SK-N-SH treated with all-trans-retinoic acid at 6 μM for 48 hours (cell line): ENCODE results near the gene NEU4.
A peak's percentile ranks its signal among the peaks of the same experiment; 100 is the strongest.

Experiments
- ATAC-seq: fragments of 200-7000 bp; cut with Tn5 transposase; 3 replicates; pipeline ENCODE4 v1.9.1; 2020; ENCODE audit warnings: mild to moderate bottlenecking, moderate library complexity
- ARNTL ChIP-seq: fragments of 450-650 bp; formaldehyde crosslinking; IDR thresholded peaks from 2 replicates; pipeline ENCODE4 v1.5.0; 2020; ENCODE audit warnings: low read depth, mild to moderate bottlenecking, moderate library complexity, borderline replicate concordance
- BACH2 ChIP-seq: fragments of 250-450 bp; sonication (Bioruptor Pico); IDR thresholded peaks from 2 replicates; pipeline ENCODE4 v1.9.0; 2021; ENCODE audit warnings: mild to moderate bottlenecking, borderline replicate concordance
- CSDC2 ChIP-seq: fragments of 250-450 bp; sonication (Bioruptor Pico); IDR thresholded peaks from 2 replicates; pipeline ENCODE4 v1.5.0; 2020; ENCODE audit warnings: mild to moderate bottlenecking, moderate library complexity
- ESRRG ChIP-seq: fragments of 250-450 bp; sonication (Bioruptor Pico); IDR thresholded peaks from 2 replicates; pipeline ENCODE4 v1.6.1; 2021; ENCODE audit warnings: mild to moderate bottlenecking
- ISL1 ChIP-seq: fragments of 250-450 bp; sonication (Bioruptor Pico); IDR thresholded peaks from 2 replicates; pipeline ENCODE4 v2.1.2; 2022; ENCODE audit warnings: mild to moderate bottlenecking, moderate library complexity
- OSR1 ChIP-seq: fragments of 250-450 bp; sonication (Bioruptor Pico); IDR thresholded peaks from 2 replicates; pipeline ENCODE4 v1.8.0; 2022; ENCODE audit warnings: moderate library complexity, mild to moderate bottlenecking, inconsistent platforms
- RARB ChIP-seq: fragments of 250-450 bp; sonication (Bioruptor Pico); IDR thresholded peaks from 2 replicates; pipeline ENCODE4 v1.8.0; 2021; ENCODE audit warnings: mild to moderate bottlenecking, moderate library complexity
- TCF4 ChIP-seq: fragments of 250-450 bp; sonication (Bioruptor Pico); IDR thresholded peaks from 2 replicates; pipeline ENCODE4 v1.8.0; 2021; ENCODE audit warnings: mild to moderate bottlenecking, moderate library complexity, borderline replicate concordance
- TOX ChIP-seq: fragments of 250-450 bp; sonication (Bioruptor Pico); IDR thresholded peaks from 2 replicates; pipeline ENCODE4 v1.8.0; 2021; ENCODE audit warnings: mild to moderate bottlenecking, moderate library complexity, borderline replicate concordance
- ZC3H10 ChIP-seq: fragments of 250-450 bp; sonication (Bioruptor Pico); IDR thresholded peaks from 2 replicates; pipeline ENCODE4 v1.5.1; 2021; ENCODE audit warnings: mild to moderate bottlenecking, moderate library complexity
- ZFP3 ChIP-seq: fragments of 250-450 bp; sonication (Bioruptor Pico); IDR thresholded peaks from 2 replicates; pipeline ENCODE4 v1.5.0; 2020; ENCODE audit warnings: mild to moderate bottlenecking, moderate library complexity
- ZFP30 ChIP-seq: fragments of 450-650 bp; formaldehyde crosslinking; IDR thresholded peaks from 2 replicates; pipeline ENCODE4 v1.5.0; 2022; ENCODE audit warnings: mild to moderate bottlenecking, moderate library complexity
- ZNF565 ChIP-seq: fragments of 450-650 bp; formaldehyde crosslinking; conservative IDR thresholded peaks from 2 replicates; pipeline ENCODE4 v1.5.0; 2020; ENCODE audit warnings: low read depth, mild to moderate bottlenecking, moderate library complexity
- ZNF70 ChIP-seq: fragments of 450-650 bp; formaldehyde crosslinking; IDR thresholded peaks from 2 replicates; pipeline ENCODE4 v1.5.0; 2020; ENCODE audit warnings: mild to moderate bottlenecking, moderate library complexity
- ZNF8 ChIP-seq: fragments of 450-650 bp; formaldehyde crosslinking; IDR thresholded peaks from 2 replicates; pipeline ENCODE4 v1.5.0; 2020; ENCODE audit warnings: mild to moderate bottlenecking, moderate library complexity
- TF ChIP-seq, protein P1 (sequence below): fragments of 250-450 bp; sonication (Bioruptor Pico); IDR thresholded peaks from 2 replicates; pipeline ENCODE4 v1.8.0; 2020; ENCODE audit warnings: mild to moderate bottlenecking, moderate library complexity, borderline replicate concordance
- TF ChIP-seq, protein P2 (sequence below): fragments of 250-450 bp; sonication (Bioruptor Pico); IDR thresholded peaks from 2 replicates; pipeline ENCODE4 v1.5.1; 2021; ENCODE audit warnings: mild to moderate bottlenecking, moderate library complexity
- TF ChIP-seq, protein P3 (sequence below): fragments of 250-450 bp; sonication (Bioruptor Pico); IDR thresholded peaks from 2 replicates; pipeline ENCODE4 v1.5.0; 2020; ENCODE audit warnings: mild to moderate bottlenecking, moderate library complexity

The NEU4 gene

DNA sequence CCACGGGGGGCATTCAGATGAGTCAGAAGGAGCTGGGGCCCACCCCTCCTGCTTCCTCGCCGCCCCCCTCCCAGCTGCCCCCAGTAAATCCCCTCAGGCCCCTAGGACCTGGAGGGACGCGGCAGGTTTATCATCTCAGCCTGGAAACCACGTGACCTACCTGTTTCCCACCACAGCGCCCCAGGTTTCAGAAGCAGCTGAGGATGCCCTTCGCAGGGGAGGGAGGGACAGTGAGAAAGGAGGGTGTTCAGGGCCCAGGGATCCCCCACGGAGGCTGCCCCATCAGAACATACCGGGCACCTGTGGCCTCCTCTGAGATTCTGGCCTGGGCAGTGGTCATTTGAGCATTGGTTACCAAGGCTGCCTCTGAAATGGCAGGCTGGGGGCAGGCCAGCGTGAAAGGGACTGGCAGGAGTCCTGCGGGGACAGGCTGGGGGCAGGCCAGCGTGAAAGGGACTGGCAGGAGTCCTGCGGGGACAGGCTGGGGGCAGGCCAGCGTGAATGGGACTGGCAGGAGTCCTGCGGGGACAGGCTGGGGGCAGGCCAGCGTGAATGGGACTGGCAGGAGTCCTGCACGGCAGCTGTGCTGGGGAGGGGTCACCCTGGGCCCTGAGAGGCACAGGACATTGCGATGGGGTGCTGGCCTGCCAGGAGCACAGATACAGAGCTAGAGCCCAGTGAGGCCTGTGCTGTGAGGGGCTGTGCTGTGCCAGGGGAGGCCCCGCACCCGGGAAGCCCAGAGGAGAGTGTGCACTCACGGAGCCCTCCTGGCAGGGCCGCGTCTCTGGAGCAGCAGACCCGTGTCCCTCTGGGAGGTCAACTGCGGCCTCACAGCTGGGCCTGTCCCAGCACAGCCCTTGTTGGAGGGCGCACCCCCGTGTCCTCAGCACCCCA is 1.6 kb downstream of the NEU4 start (continued):
- TF ChIP-seq ARNTL: no peak
- TF ChIP-seq, all 23 proteins: peak for 0

- peak; percentile 6; the same call in 1 of the 3 replicates for ATAC-seq
- TF ChIP-seq OSR1 (CRISPR knock-in tag): no peak
These were observed 2.4 kb downstream of the NEU4 start for GRCh38 chr2:241811201-241811951.

GRCh38 chr2:241811952-241812729 is 3.1 kb downstream of the NEU4 start:
- no peak for ATAC-seq
- TF ChIP-seq ARNTL (no peak), ZC3H10 (no peak)

DNA sequence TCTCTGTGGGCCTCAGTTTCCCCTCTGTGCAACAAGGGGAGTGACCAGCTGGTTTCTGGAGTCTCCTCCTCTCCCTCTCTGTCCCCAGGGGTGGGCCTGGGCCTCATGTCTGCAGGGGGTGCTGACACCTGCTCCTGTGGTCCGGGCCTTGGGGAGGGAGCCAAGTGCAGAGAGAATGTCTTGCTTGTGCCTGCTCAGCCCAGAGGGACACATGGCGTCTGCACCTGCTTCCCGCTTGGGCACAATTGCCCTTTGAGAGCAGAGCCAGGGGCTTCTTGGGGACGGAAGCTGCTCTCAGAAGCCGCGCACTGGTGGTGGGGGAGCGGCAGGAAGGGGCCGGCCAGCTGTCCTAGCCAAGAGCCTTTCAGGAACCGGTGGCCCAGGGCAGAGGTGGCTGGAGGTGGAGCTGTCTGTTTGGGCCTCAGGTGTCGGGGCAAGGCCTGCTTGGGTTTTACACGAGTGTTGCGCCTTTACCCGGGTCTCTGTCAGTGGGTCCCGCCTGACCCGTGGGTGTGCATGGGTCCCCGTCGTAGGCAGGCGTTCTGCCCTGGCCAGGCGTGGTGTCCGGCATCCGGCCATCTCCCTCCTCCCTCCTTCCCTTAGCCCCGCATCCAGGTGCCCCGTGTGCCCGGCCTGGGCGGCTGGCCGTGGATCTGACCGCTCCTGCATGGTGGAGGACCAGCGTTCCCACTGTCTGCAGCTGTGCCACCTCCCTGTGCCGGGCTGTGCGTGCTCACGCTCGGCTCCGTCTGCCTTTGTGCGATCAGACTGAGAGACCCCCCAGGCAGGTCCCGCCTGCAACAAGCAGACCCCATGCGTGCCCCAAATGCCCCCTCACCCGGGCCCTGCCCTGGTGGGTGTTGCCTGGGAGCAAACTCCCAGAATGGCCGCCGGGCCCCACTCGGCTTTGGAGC is 4.0 kb downstream of the NEU4 start:
- TF ChIP-seq BACH2 (CRISPR knock-in tag) (no peak), ZNF70 (CRISPR knock-in tag) (no peak), ZC3H10 (no peak), ZNF8 (CRISPR knock-in tag) (no peak), TOX (no peak), ZNF565 (no peak), ZFP30 (CRISPR knock-in tag) (no peak)
- TF ChIP-seq, protein P1, sequence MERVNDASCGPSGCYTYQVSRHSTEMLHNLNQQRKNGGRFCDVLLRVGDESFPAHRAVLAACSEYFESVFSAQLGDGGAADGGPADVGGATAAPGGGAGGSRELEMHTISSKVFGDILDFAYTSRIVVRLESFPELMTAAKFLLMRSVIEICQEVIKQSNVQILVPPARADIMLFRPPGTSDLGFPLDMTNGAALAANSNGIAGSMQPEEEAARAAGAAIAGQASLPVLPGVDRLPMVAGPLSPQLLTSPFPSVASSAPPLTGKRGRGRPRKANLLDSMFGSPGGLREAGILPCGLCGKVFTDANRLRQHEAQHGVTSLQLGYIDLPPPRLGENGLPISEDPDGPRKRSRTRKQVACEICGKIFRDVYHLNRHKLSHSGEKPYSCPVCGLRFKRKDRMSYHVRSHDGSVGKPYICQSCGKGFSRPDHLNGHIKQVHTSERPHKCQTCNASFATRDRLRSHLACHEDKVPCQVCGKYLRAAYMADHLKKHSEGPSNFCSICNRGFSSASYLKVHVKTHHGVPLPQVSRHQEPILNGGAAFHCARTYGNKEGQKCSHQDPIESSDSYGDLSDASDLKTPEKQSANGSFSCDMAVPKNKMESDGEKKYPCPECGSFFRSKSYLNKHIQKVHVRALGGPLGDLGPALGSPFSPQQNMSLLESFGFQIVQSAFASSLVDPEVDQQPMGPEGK (CRISPR knock-in tag): no peak
- no peak for ATAC-seq

- TF ChIP-seq CSDC2 (CRISPR knock-in tag) (no peak), ESRRG (CRISPR knock-in tag) (no peak), ZFP30 (CRISPR knock-in tag) (no peak), ISL1 (CRISPR knock-in tag) (no peak)
- TF ChIP-seq, protein P2, sequence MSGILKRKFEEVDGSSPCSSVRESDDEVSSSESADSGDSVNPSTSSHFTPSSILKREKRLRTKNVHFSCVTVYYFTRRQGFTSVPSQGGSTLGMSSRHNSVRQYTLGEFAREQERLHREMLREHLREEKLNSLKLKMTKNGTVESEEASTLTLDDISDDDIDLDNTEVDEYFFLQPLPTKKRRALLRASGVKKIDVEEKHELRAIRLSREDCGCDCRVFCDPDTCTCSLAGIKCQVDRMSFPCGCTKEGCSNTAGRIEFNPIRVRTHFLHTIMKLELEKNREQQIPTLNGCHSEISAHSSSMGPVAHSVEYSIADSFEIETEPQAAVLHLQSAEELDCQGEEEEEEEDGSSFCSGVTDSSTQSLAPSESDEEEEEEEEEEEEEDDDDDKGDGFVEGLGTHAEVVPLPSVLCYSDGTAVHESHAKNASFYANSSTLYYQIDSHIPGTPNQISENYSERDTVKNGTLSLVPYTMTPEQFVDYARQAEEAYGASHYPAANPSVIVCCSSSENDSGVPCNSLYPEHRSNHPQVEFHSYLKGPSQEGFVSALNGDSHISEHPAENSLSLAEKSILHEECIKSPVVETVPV (CRISPR knock-in tag): no peak
- ATAC-seq: no peak
These were observed 4.8 kb downstream of the NEU4 start for GRCh38 chr2:241813644-241814392.

- TF ChIP-seq ZFP3 (CRISPR knock-in tag) (no peak), ARNTL (no peak), TCF4 (CRISPR knock-in tag) (no peak), ZC3H10 (no peak), TOX (no peak), ZNF565 (no peak), BACH2 (CRISPR knock-in tag) (no peak), OSR1 (CRISPR knock-in tag) (no peak), ZNF70 (CRISPR knock-in tag) (no peak), RARB (CRISPR knock-in tag) (no peak)
- TF ChIP-seq, protein P3, sequence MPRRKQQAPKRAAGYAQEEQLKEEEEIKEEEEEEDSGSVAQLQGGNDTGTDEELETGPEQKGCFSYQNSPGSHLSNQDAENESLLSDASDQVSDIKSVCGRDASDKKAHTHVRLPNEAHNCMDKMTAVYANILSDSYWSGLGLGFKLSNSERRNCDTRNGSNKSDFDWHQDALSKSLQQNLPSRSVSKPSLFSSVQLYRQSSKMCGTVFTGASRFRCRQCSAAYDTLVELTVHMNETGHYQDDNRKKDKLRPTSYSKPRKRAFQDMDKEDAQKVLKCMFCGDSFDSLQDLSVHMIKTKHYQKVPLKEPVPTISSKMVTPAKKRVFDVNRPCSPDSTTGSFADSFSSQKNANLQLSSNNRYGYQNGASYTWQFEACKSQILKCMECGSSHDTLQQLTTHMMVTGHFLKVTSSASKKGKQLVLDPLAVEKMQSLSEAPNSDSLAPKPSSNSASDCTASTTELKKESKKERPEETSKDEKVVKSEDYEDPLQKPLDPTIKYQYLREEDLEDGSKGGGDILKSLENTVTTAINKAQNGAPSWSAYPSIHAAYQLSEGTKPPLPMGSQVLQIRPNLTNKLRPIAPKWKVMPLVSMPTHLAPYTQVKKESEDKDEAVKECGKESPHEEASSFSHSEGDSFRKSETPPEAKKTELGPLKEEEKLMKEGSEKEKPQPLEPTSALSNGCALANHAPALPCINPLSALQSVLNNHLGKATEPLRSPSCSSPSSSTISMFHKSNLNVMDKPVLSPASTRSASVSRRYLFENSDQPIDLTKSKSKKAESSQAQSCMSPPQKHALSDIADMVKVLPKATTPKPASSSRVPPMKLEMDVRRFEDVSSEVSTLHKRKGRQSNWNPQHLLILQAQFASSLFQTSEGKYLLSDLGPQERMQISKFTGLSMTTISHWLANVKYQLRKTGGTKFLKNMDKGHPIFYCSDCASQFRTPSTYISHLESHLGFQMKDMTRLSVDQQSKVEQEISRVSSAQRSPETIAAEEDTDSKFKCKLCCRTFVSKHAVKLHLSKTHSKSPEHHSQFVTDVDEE: no peak
These were observed 5.3 kb downstream of the NEU4 start for GRCh38 chr2:241814393-241814642.

More at GRCh38 chr2:241814393-241814642, 5.3 kb downstream of the NEU4 start:
- no peak for ATAC-seq
